IMR-90 (cell line): Measurements from ENCODE around the gene GYS1. TPM values are rescaled to one million over a fixed set of nuclear protein-coding genes. Genes with fewer than 3 reads are reported as not detected.

Experiments
- ATAC-seq: fragments of 200-7000 bp; cut with Tn5 transposase; 2 replicates; pipeline ENCODE4 v1.9.1; 2020; ENCODE audit warnings: low read depth, mild to moderate bottlenecking, moderate library complexity
- BruUV-seq: library from RNA; stranded (reverse); fragments of 400-500 nt; replicated peaks from 2 replicates; lab custom pipeline; 2021; lab: Mats Ljungman, UMichigan
- CTCF ChIA-PET: fragments of 300-600 bp; formaldehyde crosslinking; extraction: SDS; loops from one replicate; lab custom pipeline; 2021; ENCODE audit warnings: antibody characterized with exemption; lab: Yijun Ruan, JAX
- POLR2A ChIA-PET: fragments of 300-600 bp; sonication (Branson Sonifier 250); formaldehyde crosslinking; loops from one replicate; lab custom pipeline; 2022; ENCODE audit warnings: antibody characterized with exemption; ENCODE audit not compliant: unreplicated experiment; lab: Charles Lee
- DNase-seq: peaks from one replicate; pipeline ENCODE4 v3.0.0; 2013
- H2AFZ ChIP-seq: replicated peaks from 2 replicates; pipeline ENCODE3; 2013; ENCODE audit warnings: low read length, mild to moderate bottlenecking; ENCODE audit not compliant: poor library complexity
- H2AK5ac ChIP-seq: 2 replicates; pipeline ENCODE4 v1.6.1; 2013; ENCODE audit warnings: low read depth, low read length, inconsistent platforms
- H2AK9ac ChIP-seq: replicated peaks from 2 replicates; pipeline ENCODE3; 2013; ENCODE audit warnings: mild to moderate bottlenecking, low read depth, low read length, moderate library complexity; ENCODE audit not compliant: poor library complexity
- H2BK120ac ChIP-seq: 2 replicates; pipeline ENCODE4 v1.6.1; 2013; ENCODE audit warnings: low read depth, low read length, inconsistent platforms
- H2BK15ac ChIP-seq: 3 replicates; pipeline ENCODE4 v1.6.1; 2013; ENCODE audit warnings: low read depth, low read length, inconsistent platforms
- H2BK20ac ChIP-seq: 2 replicates; pipeline ENCODE4 v1.6.1; 2013; ENCODE audit warnings: low read depth, mild to moderate bottlenecking, inconsistent platforms, low read length, moderate library complexity
- H2BK5ac ChIP-seq: 2 replicates; pipeline ENCODE4 v1.6.1; 2013; ENCODE audit warnings: mild to moderate bottlenecking, low read depth, low read length, inconsistent platforms; ENCODE audit not compliant: poor library complexity, severe bottlenecking
- H3K14ac ChIP-seq: replicated peaks from 2 replicates; pipeline ENCODE4 v1.6.1; 2013; ENCODE audit warnings: low read depth, low read length, inconsistent platforms
- H3K18ac ChIP-seq: 2 replicates; pipeline ENCODE4 v1.6.1; 2013; ENCODE audit warnings: low read depth, low read length, control low read depth
- H3K23ac ChIP-seq: 2 replicates; pipeline ENCODE4 v1.6.1; 2013; ENCODE audit warnings: low read depth, low read length, inconsistent platforms
- H3K27ac ChIP-seq: 2 replicates; pipeline ENCODE4 v1.5.1; 2013; ENCODE audit warnings: mild to moderate bottlenecking, control low read depth, low read length; ENCODE audit not compliant: insufficient read depth
- H3K27me3 ChIP-seq: 2 replicates; pipeline ENCODE4 v1.6.1; 2013; ENCODE audit warnings: low read length; ENCODE audit not compliant: control insufficient read depth, insufficient read depth
- H3K36me3 ChIP-seq: 2 replicates; pipeline ENCODE4 v1.6.1; 2013; ENCODE audit warnings: low read length, mixed read lengths; ENCODE audit not compliant: control insufficient read depth, insufficient read depth
- H3K4ac ChIP-seq: 2 replicates; pipeline ENCODE4 v1.6.1; 2013; ENCODE audit warnings: low read depth, low read length, inconsistent platforms
- H3K4me1 ChIP-seq: 2 replicates; pipeline ENCODE4 v1.6.1; 2013; ENCODE audit warnings: low read length, mixed read lengths; ENCODE audit not compliant: control insufficient read depth, insufficient read depth
- H3K4me2 ChIP-seq: 2 replicates; pipeline ENCODE4 v1.6.1; 2013; ENCODE audit warnings: low read depth, mild to moderate bottlenecking, control low read depth, low read length, moderate library complexity
- H3K4me3 ChIP-seq: 2 replicates; pipeline ENCODE4 v1.5.1; 2013; ENCODE audit warnings: low read depth, mild to moderate bottlenecking, control low read depth, low read length, moderate library complexity; ENCODE audit not compliant: insufficient read depth
- H3K56ac ChIP-seq: 2 replicates; pipeline ENCODE4 v1.6.1; 2013; ENCODE audit warnings: low read length, inconsistent platforms; ENCODE audit not compliant: insufficient read depth; ENCODE audit errors: extremely low read depth
- H3K79me1 ChIP-seq, 2 experiments: 2 replicates each; pipeline ENCODE4 v1.6.1; 2013; ENCODE audit warnings: low read length in 2 of 2, inconsistent platforms in 1 of 2, low read depth in 1 of 2
- H3K9ac ChIP-seq: 2 replicates; pipeline ENCODE4 v1.6.1; 2013; ENCODE audit warnings: low read depth, low read length, control low read depth
- H3K9me1 ChIP-seq: 2 replicates; pipeline ENCODE4 v1.6.1; 2013; ENCODE audit warnings: low read length, inconsistent platforms; ENCODE audit not compliant: insufficient read depth
- H3K9me3 ChIP-seq: 2 replicates; pipeline ENCODE4 v1.6.1; 2013; ENCODE audit warnings: low read length; ENCODE audit not compliant: control insufficient read depth, insufficient read depth
- H4K20me1 ChIP-seq: 2 replicates; pipeline ENCODE4 v1.6.1; 2013; ENCODE audit warnings: low read length, inconsistent platforms; ENCODE audit not compliant: insufficient read depth
- H4K5ac ChIP-seq: 2 replicates; pipeline ENCODE4 v1.6.1; 2013; ENCODE audit warnings: mild to moderate bottlenecking, low read depth, low read length, control low read depth
- H4K8ac ChIP-seq, 2 experiments: 2 replicates each; pipeline ENCODE4 v1.6.1; 2013; ENCODE audit warnings: low read depth in 2 of 2, low read length in 2 of 2, control low read depth in 1 of 2, inconsistent platforms in 1 of 2
- H4K91ac ChIP-seq: 2 replicates; pipeline ENCODE4 v1.6.1; 2013; ENCODE audit warnings: low read depth, low read length, inconsistent platforms; ENCODE audit not compliant: insufficient read depth
- BHLHE40 ChIP-seq: fragments of 150-350 bp; IDR thresholded peaks from 2 replicates; pipeline ENCODE4 v1.6.1; 2016; ENCODE audit warnings: mild to moderate bottlenecking, low read depth, low read length
- MXI1 ChIP-seq: IDR thresholded peaks from 2 replicates; pipeline ENCODE4 v1.6.1; 2012; ENCODE audit warnings: low read depth, mild to moderate bottlenecking, low read length, moderate library complexity, borderline replicate concordance
- POLR2A ChIP-seq: IDR thresholded peaks from 2 replicates; pipeline ENCODE4 v1.6.1; 2012; ENCODE audit warnings: mild to moderate bottlenecking, low read depth, low read length
- RCOR1 ChIP-seq: IDR thresholded peaks from 2 replicates; pipeline ENCODE4 v1.6.1; 2012; ENCODE audit warnings: mild to moderate bottlenecking, low read length, improper control_type of control experiment; ENCODE audit not compliant: insufficient replicate concordance
- RFX5 ChIP-seq: IDR thresholded peaks from 2 replicates; pipeline ENCODE4 v1.8.0; 2012; ENCODE audit warnings: low read depth, mild to moderate bottlenecking, low read length, moderate library complexity
- SMC3 ChIP-seq: fragments of 150-350 bp; IDR thresholded peaks from 2 replicates; pipeline ENCODE4 v1.6.1; 2016; ENCODE audit warnings: low read depth, mild to moderate bottlenecking, antibody characterized with exemption, low read length, moderate library complexity
- WGBS, 2 experiments: methylation state at CpG; one replicate each; pipeline versions ENCODE4 v1.1.5 to v1.1.7; 2013; ENCODE audit warnings: missing lambda C conversion rate in 2 of 2; ENCODE audit not compliant: insufficient read length in 1 of 2; ENCODE audit errors: extremely low coverage in 2 of 2; 5-methylcytosine and 5-hydroxymethylcytosine counted together
- dilution Hi-C: fragments of 300-500 bp; cut with HindIII; formaldehyde crosslinking; loops from one replicate; pipeline ENCODE4 v1.14.3; 2018; ENCODE audit warnings: low sequenced_read_pairs; ENCODE audit not compliant: unreplicated experiment
- in situ Hi-C: fragments of 300-500 bp; cut with MboI; formaldehyde crosslinking; loops from 3 replicates; pipeline ENCODE4 v1.14.3; 2019; ENCODE audit warnings: low sequenced_read_pairs, inconsistent platforms, mixed read lengths
- intact Hi-C: fragments of 100-400 bp; cut with micrococcal nuclease; formaldehyde crosslinking; loops from 2 replicates; pipeline ENCODE4 v1.10.0; 2022
- polyA plus RNA-seq, 3 experiments: library from polyadenylated mRNA; depleted of rRNA; stranded (reverse); fragments of >200 nt; gene quantifications; 2 replicates each; pipeline ENCODE4 v1.2.3, GENCODE V29; 2012; ENCODE audit warnings: low replicate concordance in 1 of 3
- total RNA-seq: library from RNA; depleted of rRNA; stranded (reverse); fragments of >200 nt; gene quantifications from 2 replicates; pipeline ENCODE4 v1.2.3, GENCODE V29; 2012

GYS1 gene
- total and polyA plus RNA-seq, 2 of the 4 experiments (the other 2 are of a cell fraction) = 38.7 to 72.2 TPM

DNA sequence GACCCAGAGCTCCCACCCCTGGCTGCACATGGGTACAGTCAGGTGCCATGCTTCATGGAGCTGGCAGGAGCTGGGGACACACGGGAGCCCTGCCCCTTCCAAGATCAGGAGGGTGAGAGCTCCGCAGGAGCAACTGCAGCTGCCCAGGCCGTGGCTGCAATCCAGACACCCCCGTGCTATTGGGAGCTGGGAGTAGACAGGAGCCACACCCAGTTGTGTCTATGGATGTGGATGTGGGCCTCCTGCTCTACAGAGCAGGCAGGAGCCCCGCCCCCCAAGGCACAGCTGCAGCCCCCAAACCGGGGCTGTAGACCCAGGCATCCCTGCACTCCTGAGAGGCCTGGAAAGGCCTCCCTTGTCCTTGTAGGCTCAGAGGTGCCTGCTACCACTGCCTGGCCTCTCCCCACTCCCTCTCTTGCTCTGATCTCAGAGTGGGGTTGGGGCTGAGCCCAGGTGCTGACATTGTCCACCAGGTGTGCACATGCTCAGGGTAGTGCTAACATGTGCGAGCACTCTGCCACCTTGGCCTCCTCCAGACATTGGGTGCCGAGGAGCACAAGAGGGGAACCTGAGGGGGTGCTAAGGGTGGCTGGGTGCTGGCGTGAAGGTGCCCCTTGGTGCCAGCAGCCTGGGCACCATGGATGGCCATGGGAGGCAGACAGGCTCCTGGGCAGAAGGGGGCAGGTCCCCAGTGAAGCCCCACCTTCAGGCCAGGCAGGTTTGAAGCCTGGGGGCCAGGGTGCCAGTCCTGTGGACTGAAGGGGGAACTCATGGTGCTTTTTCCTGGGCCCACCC is 46.4 kb downstream of the GYS1 start:
- no peaks in the 10 kb centered on the region for H3K9me1 ChIP-seq
- BruUV-seq = no TSS peak
- peak overlapping the region; percentile 67; the same call in 1 of the 2 replicates for H2AK5ac ChIP-seq
- no peak overlapping the region for H2BK20ac ChIP-seq
- H3K27ac ChIP-seq = no peak overlapping the region
- H3K9me3 ChIP-seq = peaks cover 5% of the 10 kb centered on the region; the same call in 1 of the 2 replicates
- CTCF ChIA-PET = no interaction called here
- H3K4ac ChIP-seq = no peak overlapping the region
- TF ChIP-seq BHLHE40 (no peak), POLR2A (no peak), RFX5 (no peak), SMC3 (no peak), MXI1 (no peak), RCOR1 (no peak)
- H3K18ac ChIP-seq = no peak overlapping the region
- no peak overlapping the region for H3K23ac ChIP-seq
- no peak overlapping the region for H4K91ac ChIP-seq
- no peak overlapping the region for H4K5ac ChIP-seq
- ATAC-seq (no peak), DNase-seq (no peak)
- H3K14ac ChIP-seq = no peak overlapping the region
- H3K4me2 ChIP-seq = no peak overlapping the region
- H4K8ac ChIP-seq = no peak overlapping the region
- no peaks in the 10 kb centered on the region for H3K79me1 ChIP-seq
- no peaks in the 10 kb centered on the region for H4K20me1 ChIP-seq
- no peak overlapping the region for H2BK120ac ChIP-seq
- 69% methylated on average over 3 of the region's 9 CpGs; no CpG with 5 or more reads in 1 of the 2 experiments for WGBS, 2 experiments
- in situ Hi-C loops (no loop called here), dilution Hi-C loops (no loop called here), intact Hi-C loops (no loop called here)
- no peaks in the 10 kb centered on the region for H3K36me3 ChIP-seq
- H3K4me3 ChIP-seq = no peak overlapping the region
- H3K4me1 ChIP-seq = no peaks in the 10 kb centered on the region
- no peak overlapping the region for H2AK9ac ChIP-seq
- H2BK15ac ChIP-seq = no peak overlapping the region
- no peak overlapping the region for H3K56ac ChIP-seq
- H3K27me3 ChIP-seq = no peaks in the 10 kb centered on the region
- no peak overlapping the region for H2AFZ ChIP-seq
- H3K9ac ChIP-seq = no peak overlapping the region
- no peak overlapping the region for H2BK5ac ChIP-seq
- POLR2A ChIA-PET = no interaction called here
